GM23338 (cell line): Measurements from ENCODE around the gene CTAGE1. TPM values are rescaled to one million over a fixed set of nuclear protein-coding genes. Genes with fewer than 3 reads are reported as not detected.
"Not testable (repeated sequence)": the region's sequence is repeated elsewhere in the genome, so short reads cannot be mapped to it uniquely, and the experiment has no call there.

Source experiments
- ATAC-seq: fragments of 200-7000 bp; cut with Tn5 transposase; 3 replicates; pipeline ENCODE4 v1.9.1; 2020
- DNase-seq: peaks from one replicate; pipeline ENCODE4 v3.0.0-alpha.2; 2015; ENCODE audit warnings: low spot score
- H2AFZ ChIP-seq: fragments of 200-600 bp; sonication (generic); 2 replicates; pipeline ENCODE4 v1.8.0; 2016; ENCODE audit warnings: antibody characterized with exemption, mild to moderate bottlenecking, moderate library complexity
- H3F3A ChIP-seq: fragments of 200-600 bp; sonication (generic); replicated peaks from 2 replicates; pipeline ENCODE4 v1.8.0; 2017; ENCODE audit warnings: antibody characterized with exemption, mixed run types, low read depth
- H3K27ac ChIP-seq: fragments of 200-600 bp; sonication (generic); 2 replicates; pipeline ENCODE4 v1.6.1; 2016; ENCODE audit warnings: low read depth
- H3K27me3 ChIP-seq: fragments of 200-600 bp; sonication (generic); 2 replicates; pipeline ENCODE4 v1.8.0; 2016; ENCODE audit warnings: mild to moderate bottlenecking, mixed run types, moderate library complexity; ENCODE audit not compliant: insufficient read depth
- H3K36me3 ChIP-seq: fragments of 200-600 bp; sonication (generic); 2 replicates; pipeline ENCODE4 v1.8.0; 2016; ENCODE audit warnings: mild to moderate bottlenecking; ENCODE audit not compliant: insufficient read depth
- H3K4me1 ChIP-seq: fragments of 200-600 bp; sonication (generic); 2 replicates; pipeline ENCODE4 v1.8.0; 2016; ENCODE audit warnings: mild to moderate bottlenecking, moderate library complexity; ENCODE audit not compliant: insufficient read depth
- H3K4me2 ChIP-seq: fragments of 200-600 bp; sonication (generic); 2 replicates; pipeline ENCODE4 v1.7.1; 2017; ENCODE audit warnings: mixed run types
- H3K4me3 ChIP-seq: fragments of 200-600 bp; sonication (generic); 2 replicates; pipeline ENCODE4 v1.6.1; 2016; ENCODE audit warnings: mixed run types
- H3K79me2 ChIP-seq: fragments of 200-600 bp; sonication (generic); replicated peaks from 2 replicates; pipeline ENCODE4 v1.8.0; 2017; ENCODE audit warnings: mild to moderate bottlenecking; ENCODE audit not compliant: insufficient read depth
- H3K9me2 ChIP-seq: fragments of 200-600 bp; sonication (generic); 2 replicates; pipeline ENCODE4 v1.8.0; 2017; ENCODE audit not compliant: insufficient read depth
- H4K20me1 ChIP-seq: fragments of 200-600 bp; sonication (generic); replicated peaks from 2 replicates; pipeline ENCODE4 v1.8.0; 2017; ENCODE audit warnings: mild to moderate bottlenecking; ENCODE audit not compliant: insufficient read depth
- H3K27ac Mint-ChIP-seq: 2 replicates; pipeline ENCODE4 v1.8.0; 2020; ENCODE audit warnings: inconsistent platforms, mild to moderate bottlenecking, moderate library complexity, mixed read lengths
- H3K27me3 Mint-ChIP-seq: 3 replicates; pipeline ENCODE4 v1.8.0; 2022; ENCODE audit warnings: low read depth, mild to moderate bottlenecking, moderate library complexity, mixed read lengths, inconsistent platforms; ENCODE audit not compliant: insufficient read depth, poor library complexity
- H3K36me3 Mint-ChIP-seq: 3 replicates; pipeline ENCODE4 v1.8.0; 2021; ENCODE audit warnings: low read depth, mild to moderate bottlenecking, inconsistent platforms, moderate library complexity, mixed read lengths
- H3K4me1 Mint-ChIP-seq: 3 replicates; pipeline ENCODE4 v1.8.0; 2020; ENCODE audit warnings: mild to moderate bottlenecking, inconsistent platforms, mixed read lengths
- H3K4me3 Mint-ChIP-seq: 3 replicates; pipeline ENCODE4 v1.8.0; 2021; ENCODE audit warnings: moderate library complexity, mild to moderate bottlenecking, inconsistent platforms, mixed read lengths
- H3K9me3 Mint-ChIP-seq: 3 replicates; pipeline ENCODE4 v1.8.0; 2020; ENCODE audit warnings: moderate library complexity, mild to moderate bottlenecking, inconsistent platforms, mixed read lengths
- EZH2phosphoT487 ChIP-seq: fragments of 200-600 bp; sonication (generic); IDR thresholded peaks from one replicate; pipeline ENCODE4 v1.8.1; 2018; ENCODE audit warnings: antibody characterized with exemption; ENCODE audit not compliant: unreplicated experiment
- ZNF462 ChIP-seq: fragments of 250-450 bp; sonication (Bioruptor Pico); IDR thresholded peaks from 2 replicates; pipeline ENCODE4 v1.5.0; 2020; ENCODE audit warnings: mild to moderate bottlenecking, moderate library complexity
- polyA plus RNA-seq: library from polyadenylated mRNA; unstranded; fragments of >200 nt; fragmentation: Nextera tagmentation; extraction: Ambion mirVana; gene quantifications from 2 replicates; pipeline ENCODE4 v1.2.1, GENCODE V29; 2016
- total RNA-seq: library from RNA; depleted of rRNA; stranded (reverse); fragments of >200 nt; shearing (Covaris generic); gene quantifications from 2 replicates; pipeline ENCODE4 v1.2.3, GENCODE V29; 2014

Gene CTAGE1
- total and polyA plus RNA-seq, 2 experiments from 2014 or later = 0.03 to 0.06 TPM

GRCh38 chr18:22451796-22452195, 34.1 kb upstream of the CTAGE1 start:
- peak; percentile 65 for DNase-seq
- H3K9me2 ChIP-seq = 0 out of 2 replicates have a peak, but pooled peaks cover 3% of the 10 kb centered on the region
- no peak for TF ChIP-seq EZH2phosphoT487
- TF ChIP-seq ZNF462 (CRISPR knock-in tag) = peak; percentile 81
- Mint-ChIP-seq H3K9me3 (peaks cover 25% of the 10 kb centered on the region), H3K4me1 (peaks cover 18% of the 10 kb centered on the region), H3K4me3 (peak overlapping the region; percentile 44), H3K27me3 (peaks cover 6% of the 10 kb centered on the region), H3K36me3 (peaks cover 11% of the 10 kb centered on the region; the same call in 2 of the 3 replicates), H3K27ac (no peak overlapping the region)
- no peaks in the 10 kb centered on the region for H4K20me1 ChIP-seq
- H3K79me2 ChIP-seq = no peaks in the 10 kb centered on the region
- H3K27me3 ChIP-seq = no peaks in the 10 kb centered on the region
- H3K36me3 ChIP-seq = no peaks in the 10 kb centered on the region
- H3K4me1 ChIP-seq = peaks cover 17% of the 10 kb centered on the region
- H3K27ac ChIP-seq = peak overlapping the region; percentile 91
- H3K4me3 ChIP-seq = peak overlapping the region; percentile 45
- H3K4me2 ChIP-seq = peak overlapping the region; percentile 44
- no peaks in the 10 kb centered on the region for H3F3A ChIP-seq
- H2AFZ ChIP-seq = peak overlapping the region; percentile 92
- ATAC-seq = peak; percentile 69

DNA sequence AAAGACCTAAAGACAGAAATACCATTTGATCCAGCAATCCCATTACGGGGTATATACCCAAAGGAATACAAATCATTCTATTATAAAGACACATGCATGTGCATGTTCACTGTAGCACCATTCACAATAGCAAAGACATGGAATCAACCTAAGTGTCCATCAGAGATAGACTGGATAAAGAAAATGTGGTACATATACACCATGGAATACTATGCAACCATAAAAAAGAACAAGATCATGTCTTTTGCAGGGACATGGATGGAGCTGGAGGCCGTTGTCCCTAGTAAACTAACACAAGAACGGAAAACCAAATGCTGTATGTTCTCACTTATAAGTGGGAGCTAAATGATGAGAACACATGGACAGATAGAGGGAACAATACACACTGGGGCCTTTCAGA, 33.1 kb upstream of the CTAGE1 start:
- H3K4me3 ChIP-seq, ATAC-seq, H3K9me2 ChIP-seq, H3K79me2 ChIP-seq, H3K4me2 ChIP-seq, H3K4me3 Mint-ChIP-seq, H3F3A ChIP-seq, H3K4me1 ChIP-seq, H4K20me1 ChIP-seq, H3K27ac ChIP-seq, H3K27me3 ChIP-seq, H3K27me3 Mint-ChIP-seq, H3K27ac Mint-ChIP-seq, H2AFZ ChIP-seq, H3K4me1 Mint-ChIP-seq, H3K36me3 ChIP-seq, DNase-seq: not testable (repeated sequence)
- peaks cover 25% of the 10 kb centered on the region for H3K9me3 Mint-ChIP-seq
- peaks cover 11% of the 10 kb centered on the region; the same call in 2 of the 3 replicates for H3K36me3 Mint-ChIP-seq

- H4K20me1 ChIP-seq, ATAC-seq: not testable (repeated sequence)
These were observed 32.6 kb upstream of the CTAGE1 start for GRCh38 chr18:22450318-22450717.

GRCh38 chr18:22449753-22450152, 32.0 kb upstream of the CTAGE1 start:
- H3K36me3 Mint-ChIP-seq = peaks cover 11% of the 10 kb centered on the region; the same call in 2 of the 3 replicates
- not testable (repeated sequence) for H3K27ac Mint-ChIP-seq, H3K4me3 Mint-ChIP-seq, H2AFZ ChIP-seq, H3K27ac ChIP-seq, H4K20me1 ChIP-seq, DNase-seq, H3K4me2 ChIP-seq, H3K27me3 ChIP-seq, H3K36me3 ChIP-seq, H3K4me3 ChIP-seq, H3K9me2 ChIP-seq, H3K4me1 Mint-ChIP-seq, H3K27me3 Mint-ChIP-seq, H3K79me2 ChIP-seq, ATAC-seq, H3F3A ChIP-seq, H3K4me1 ChIP-seq
- peaks cover 25% of the 10 kb centered on the region for H3K9me3 Mint-ChIP-seq

More at GRCh38 chr18:22450318-22450717, 32.6 kb upstream of the CTAGE1 start:
- H3K27me3 ChIP-seq, H2AFZ ChIP-seq, H3K27ac ChIP-seq, H3K36me3 ChIP-seq, DNase-seq, H3K9me2 ChIP-seq, H3K4me3 ChIP-seq, H3F3A ChIP-seq, H3K4me3 Mint-ChIP-seq, H3K27ac Mint-ChIP-seq, H3K4me2 ChIP-seq, H3K79me2 ChIP-seq, H3K27me3 Mint-ChIP-seq, H3K4me1 ChIP-seq, H3K4me1 Mint-ChIP-seq: not testable (repeated sequence)
- Mint-ChIP-seq H3K9me3 (peaks cover 25% of the 10 kb centered on the region), H3K36me3 (peaks cover 11% of the 10 kb centered on the region; the same call in 2 of the 3 replicates)
